ENCODE measurements around the gene STAMBP.

GRCh38 chr2:73827660-73828388 lies 937 bp upstream of the STAMBP start:
- TF ChIP-seq CTCF (IDR thresholded peaks at IDR 0.05; ENCODE audit: insufficient read depth, low read length, poor library complexity, severe bottlenecking) (no peak), EZH2phosphoT487 (conservative IDR thresholded peaks at IDR 0.05; ENCODE audit: low read length) (no peak)

Data from SU-DHL-6 (cell line).